Progenitor cell of endocrine pancreas (in vitro differentiated cells): ENCODE results near the gene BACE2. TPM values are rescaled to one million over a fixed set of nuclear protein-coding genes. Genes with fewer than 3 reads are reported as not detected.
A peak's percentile ranks its signal among the peaks of the same experiment; 100 is the strongest.

Experiments used
- DNase-seq: peaks from one replicate; pipeline ENCODE4 v3.0.0; 2021; ENCODE audit warnings: low spot score; ENCODE audit not compliant: unreplicated experiment
- H3K27ac Mint-ChIP-seq: 2 replicates; pipeline ENCODE4 v1.8.0; 2021; ENCODE audit warnings: mild to moderate bottlenecking, moderate library complexity, mixed read lengths
- H3K27me3 Mint-ChIP-seq: 2 replicates; pipeline ENCODE4 v1.8.0; 2021; ENCODE audit warnings: mixed read lengths
- H3K36me3 Mint-ChIP-seq: 2 replicates; pipeline ENCODE4 v1.8.0; 2022; ENCODE audit warnings: mixed read lengths; ENCODE audit not compliant: insufficient read depth
- H3K4me1 Mint-ChIP-seq: 2 replicates; pipeline ENCODE4 v1.8.0; 2021; ENCODE audit warnings: low read depth, mixed read lengths
- H3K4me3 Mint-ChIP-seq: 2 replicates; pipeline ENCODE4 v1.8.0; 2021; ENCODE audit warnings: low read depth, mild to moderate bottlenecking, moderate library complexity, mixed read lengths
- H3K9me3 Mint-ChIP-seq: 2 replicates; pipeline ENCODE4 v1.8.0; 2021; ENCODE audit warnings: low read depth, mixed read lengths
- total RNA-seq: library from RNA; stranded (reverse); gene quantifications from 2 replicates; pipeline ENCODE4 v1.2.1, GENCODE V29; 2021
- TF ChIP-seq, protein P1 (sequence below): fragments of 200-600 bp; sonication (generic); IDR thresholded peaks from one replicate; pipeline ENCODE4 v1.5.0; 2021; ENCODE audit warnings: antibody characterized with exemption, mild to moderate bottlenecking; ENCODE audit not compliant: unreplicated experiment

BACE2 gene
- total RNA-seq, 1 donor from 2014 or later, result 13.4 TPM

DNA sequence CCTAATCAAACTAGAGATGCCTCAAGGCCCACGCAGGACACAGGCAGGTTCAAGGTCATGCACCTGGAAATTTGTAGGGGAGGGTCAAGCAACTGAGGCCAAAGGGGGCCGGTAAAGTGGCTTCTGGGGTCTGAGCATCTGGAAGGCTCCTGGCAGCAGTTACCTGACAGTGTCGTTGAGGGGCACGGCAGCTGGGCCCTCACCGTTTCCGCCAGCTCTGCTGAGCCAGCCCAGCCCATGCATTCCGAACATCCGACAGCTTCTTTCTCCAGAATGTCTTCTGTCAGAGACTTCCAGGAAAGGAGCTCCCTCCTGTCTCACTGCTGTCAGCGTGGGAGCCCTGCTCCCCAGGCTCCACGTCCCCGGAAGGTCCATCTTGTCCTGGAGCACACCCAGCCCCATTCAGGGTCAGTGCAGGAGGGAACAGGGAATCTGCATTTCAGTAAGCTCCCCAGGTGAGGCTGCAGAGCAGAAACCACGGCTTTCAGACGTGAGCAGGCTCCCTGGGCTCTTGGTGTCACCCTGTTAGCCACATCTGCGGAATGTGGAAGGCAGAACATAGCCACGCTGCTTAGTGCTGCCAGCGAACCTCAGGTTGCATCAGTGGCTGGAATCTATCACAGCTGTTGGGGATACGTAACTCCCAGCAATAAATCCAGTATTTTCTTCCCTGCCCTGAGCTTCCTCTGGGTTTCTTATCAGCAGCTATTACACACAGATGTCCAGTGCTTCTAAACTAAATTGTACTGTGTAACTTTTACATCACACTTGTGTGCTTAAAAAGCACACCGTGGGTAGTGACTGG, 112.4 kb downstream of the BACE2 start:
- H3K27ac Mint-ChIP-seq, result no peak overlapping the region
- no peaks in the 10 kb centered on the region for H3K9me3 Mint-ChIP-seq
- peaks cover 18% of the 10 kb centered on the region for H3K27me3 Mint-ChIP-seq
- TF ChIP-seq, protein P1, sequence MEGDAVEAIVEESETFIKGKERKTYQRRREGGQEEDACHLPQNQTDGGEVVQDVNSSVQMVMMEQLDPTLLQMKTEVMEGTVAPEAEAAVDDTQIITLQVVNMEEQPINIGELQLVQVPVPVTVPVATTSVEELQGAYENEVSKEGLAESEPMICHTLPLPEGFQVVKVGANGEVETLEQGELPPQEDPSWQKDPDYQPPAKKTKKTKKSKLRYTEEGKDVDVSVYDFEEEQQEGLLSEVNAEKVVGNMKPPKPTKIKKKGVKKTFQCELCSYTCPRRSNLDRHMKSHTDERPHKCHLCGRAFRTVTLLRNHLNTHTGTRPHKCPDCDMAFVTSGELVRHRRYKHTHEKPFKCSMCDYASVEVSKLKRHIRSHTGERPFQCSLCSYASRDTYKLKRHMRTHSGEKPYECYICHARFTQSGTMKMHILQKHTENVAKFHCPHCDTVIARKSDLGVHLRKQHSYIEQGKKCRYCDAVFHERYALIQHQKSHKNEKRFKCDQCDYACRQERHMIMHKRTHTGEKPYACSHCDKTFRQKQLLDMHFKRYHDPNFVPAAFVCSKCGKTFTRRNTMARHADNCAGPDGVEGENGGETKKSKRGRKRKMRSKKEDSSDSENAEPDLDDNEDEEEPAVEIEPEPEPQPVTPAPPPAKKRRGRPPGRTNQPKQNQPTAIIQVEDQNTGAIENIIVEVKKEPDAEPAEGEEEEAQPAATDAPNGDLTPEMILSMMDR, result no peak
- no peaks in the 10 kb centered on the region for H3K4me1 Mint-ChIP-seq
- no peak overlapping the region for H3K4me3 Mint-ChIP-seq
- peaks cover 2% of the 10 kb centered on the region for H3K36me3 Mint-ChIP-seq
- DNase-seq, result no peak

GRCh38 chr21:41282412-41282811, 114.5 kb downstream of the BACE2 start:
- Mint-ChIP-seq H3K27ac (no peak overlapping the region), H3K36me3 (no peaks in the 10 kb centered on the region), H3K4me1 (no peaks in the 10 kb centered on the region), H3K9me3 (no peaks in the 10 kb centered on the region), H3K27me3 (peaks cover 18% of the 10 kb centered on the region), H3K4me3 (no peak overlapping the region)
- DNase-seq, result no peak
- TF ChIP-seq, protein P1, result no peak

GRCh38 chr21:41283211-41283818, 115.4 kb downstream of the BACE2 start:
- peaks cover 17% of the 10 kb centered on the region for H3K27me3 Mint-ChIP-seq
- peak; percentile 31 for DNase-seq
- no peak overlapping the region for H3K4me3 Mint-ChIP-seq
- TF ChIP-seq, protein P1, result peak; percentile 81
- H3K36me3 Mint-ChIP-seq, result no peaks in the 10 kb centered on the region
- H3K27ac Mint-ChIP-seq, result no peak overlapping the region
- H3K9me3 Mint-ChIP-seq, result no peaks in the 10 kb centered on the region
- no peaks in the 10 kb centered on the region for H3K4me1 Mint-ChIP-seq

GRCh38 chr21:41289431-41289830, 121.5 kb downstream of the BACE2 start:
- no peaks in the 10 kb centered on the region for H3K4me1 Mint-ChIP-seq
- no peak overlapping the region for H3K27ac Mint-ChIP-seq
- DNase-seq, result no peak
- H3K4me3 Mint-ChIP-seq, result no peak overlapping the region
- TF ChIP-seq, protein P1, result peak; percentile 13
- H3K36me3 Mint-ChIP-seq, result no peaks in the 10 kb centered on the region
- peaks cover 21% of the 10 kb centered on the region for H3K27me3 Mint-ChIP-seq
- peaks cover 5% of the 10 kb centered on the region for H3K9me3 Mint-ChIP-seq

GRCh38 chr21:41290106-41290799, 122.3 kb downstream of the BACE2 start:
- no peak for DNase-seq
- TF ChIP-seq, protein P1, result no peak
- peaks cover 19% of the 10 kb centered on the region for H3K27me3 Mint-ChIP-seq
- H3K36me3 Mint-ChIP-seq, result no peaks in the 10 kb centered on the region
- no peak overlapping the region for H3K27ac Mint-ChIP-seq
- peaks cover 2% of the 10 kb centered on the region for H3K4me1 Mint-ChIP-seq
- peaks cover 5% of the 10 kb centered on the region for H3K9me3 Mint-ChIP-seq
- H3K4me3 Mint-ChIP-seq, result no peak overlapping the region
